Measurements from ENCODE around the gene HOXA10.

DNA sequence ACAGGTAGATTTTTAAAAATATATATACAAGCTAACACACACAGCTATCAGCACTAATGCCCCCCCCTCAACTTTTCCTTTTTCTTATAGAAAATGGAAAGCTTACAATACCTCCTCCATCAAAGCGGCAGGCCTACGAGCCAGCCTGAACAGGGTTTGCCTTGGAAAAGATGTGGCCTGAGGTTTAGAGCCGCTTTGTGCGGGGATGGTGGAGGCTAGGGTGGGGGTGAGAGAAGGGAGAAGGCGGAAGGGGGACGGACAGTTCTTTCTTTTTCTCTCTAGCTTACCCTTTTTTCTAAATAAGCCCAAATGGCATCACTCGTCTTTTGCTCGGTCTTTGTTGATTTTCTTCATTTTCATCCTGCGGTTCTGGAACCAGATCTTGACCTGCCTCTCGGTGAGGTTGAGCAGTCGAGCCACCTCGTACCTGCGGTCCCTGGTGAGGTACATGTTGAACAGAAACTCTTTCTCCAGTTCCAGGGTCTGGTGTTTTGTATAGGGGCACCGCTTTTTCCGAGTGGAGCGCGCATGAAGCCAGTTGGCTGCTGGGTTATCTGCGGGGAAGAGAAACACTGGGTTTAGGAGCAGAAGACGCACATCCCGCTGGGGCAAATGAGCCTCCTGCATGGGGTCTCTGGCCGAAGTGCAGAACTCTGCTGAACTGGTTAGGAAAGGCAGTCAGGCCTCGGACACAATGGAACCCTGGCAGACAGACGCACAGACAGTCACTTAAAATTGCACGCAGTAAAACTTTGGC, 10.7 kb downstream of the HOXA10 start:
- TF ChIP-seq EZH2 (optimal IDR thresholded peaks at IDR 0.05; ENCODE audit: low read depth, low read length): no peak
- TF ChIP-seq, protein P1, sequence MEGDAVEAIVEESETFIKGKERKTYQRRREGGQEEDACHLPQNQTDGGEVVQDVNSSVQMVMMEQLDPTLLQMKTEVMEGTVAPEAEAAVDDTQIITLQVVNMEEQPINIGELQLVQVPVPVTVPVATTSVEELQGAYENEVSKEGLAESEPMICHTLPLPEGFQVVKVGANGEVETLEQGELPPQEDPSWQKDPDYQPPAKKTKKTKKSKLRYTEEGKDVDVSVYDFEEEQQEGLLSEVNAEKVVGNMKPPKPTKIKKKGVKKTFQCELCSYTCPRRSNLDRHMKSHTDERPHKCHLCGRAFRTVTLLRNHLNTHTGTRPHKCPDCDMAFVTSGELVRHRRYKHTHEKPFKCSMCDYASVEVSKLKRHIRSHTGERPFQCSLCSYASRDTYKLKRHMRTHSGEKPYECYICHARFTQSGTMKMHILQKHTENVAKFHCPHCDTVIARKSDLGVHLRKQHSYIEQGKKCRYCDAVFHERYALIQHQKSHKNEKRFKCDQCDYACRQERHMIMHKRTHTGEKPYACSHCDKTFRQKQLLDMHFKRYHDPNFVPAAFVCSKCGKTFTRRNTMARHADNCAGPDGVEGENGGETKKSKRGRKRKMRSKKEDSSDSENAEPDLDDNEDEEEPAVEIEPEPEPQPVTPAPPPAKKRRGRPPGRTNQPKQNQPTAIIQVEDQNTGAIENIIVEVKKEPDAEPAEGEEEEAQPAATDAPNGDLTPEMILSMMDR (IDR thresholded peaks at IDR 0.05; ENCODE audit: low read length): no peak

Measured in MM.1S (cell line).